HS-27A (cell line): ENCODE measurements around the gene CACNA1B.
"Not testable (repeated sequence)": the region's sequence is repeated elsewhere in the genome, so short reads cannot be mapped to it uniquely, and the experiment has no call there.

Experiments used
- DNase-seq: peaks from one replicate; pipeline ENCODE4 v3.0.0-alpha.2; 2012; ENCODE audit warnings: low read depth, missing footprints

The CACNA1B gene

DNA sequence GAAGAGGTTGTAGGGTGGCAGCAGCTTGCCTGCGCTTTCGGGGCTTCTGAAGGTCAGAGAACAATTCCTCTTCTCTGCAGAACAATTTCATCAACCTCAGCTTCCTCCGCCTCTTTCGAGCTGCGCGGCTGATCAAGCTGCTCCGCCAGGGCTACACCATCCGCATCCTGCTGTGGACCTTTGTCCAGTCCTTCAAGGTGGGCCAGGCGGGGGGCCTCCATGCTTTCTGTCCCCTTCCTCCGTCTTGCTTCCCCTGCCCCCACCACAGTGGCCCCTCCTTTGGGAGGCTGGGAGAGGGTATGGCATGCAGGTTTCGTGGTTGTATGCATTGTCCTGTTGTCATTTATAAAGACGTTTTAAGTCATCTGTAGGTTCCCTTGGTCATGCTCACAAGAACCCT lies 195.8 kb downstream of the CACNA1B start:
- DNase-seq = no peak

DNA sequence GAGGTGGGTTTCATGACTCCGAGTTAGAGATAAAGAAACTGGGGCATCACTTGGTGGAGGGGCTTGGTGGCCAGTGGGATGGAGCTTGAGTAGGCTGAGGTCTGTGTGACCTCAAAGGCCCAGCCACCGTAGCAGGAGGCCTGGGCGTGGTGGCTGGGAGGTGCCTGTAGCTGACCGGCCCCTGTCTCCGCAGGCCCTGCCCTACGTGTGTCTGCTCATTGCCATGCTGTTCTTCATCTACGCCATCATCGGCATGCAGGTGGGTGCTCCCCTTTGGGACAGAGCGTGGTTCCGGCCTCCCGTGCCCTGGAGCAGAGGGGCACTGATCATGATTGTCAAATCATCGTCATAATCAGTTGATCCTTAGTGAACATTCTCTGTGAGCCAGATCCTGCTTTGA lies 196.2 kb downstream of the CACNA1B start:
- no peak for DNase-seq

DNA sequence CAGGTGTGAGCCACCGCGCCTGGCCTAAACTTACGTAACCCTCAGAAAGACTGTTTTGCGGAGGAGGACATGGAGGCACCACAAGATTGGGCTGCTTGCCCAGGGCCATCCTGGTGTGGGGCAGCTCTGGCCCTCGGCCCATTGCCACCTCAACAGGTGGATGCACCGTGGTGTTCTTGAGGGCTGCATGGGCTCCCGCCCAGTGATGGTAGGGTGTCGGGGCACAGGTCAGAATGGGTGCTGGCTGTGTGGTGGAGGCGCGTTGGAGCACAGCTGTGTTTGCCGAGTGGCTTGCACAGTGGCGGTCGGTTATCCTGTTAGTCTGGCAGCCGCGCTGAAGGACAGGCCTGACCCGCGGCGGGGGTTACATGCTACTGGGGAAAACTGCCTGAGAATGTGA lies 196.9 kb downstream of the CACNA1B start:
- DNase-seq = no peak

DNA sequence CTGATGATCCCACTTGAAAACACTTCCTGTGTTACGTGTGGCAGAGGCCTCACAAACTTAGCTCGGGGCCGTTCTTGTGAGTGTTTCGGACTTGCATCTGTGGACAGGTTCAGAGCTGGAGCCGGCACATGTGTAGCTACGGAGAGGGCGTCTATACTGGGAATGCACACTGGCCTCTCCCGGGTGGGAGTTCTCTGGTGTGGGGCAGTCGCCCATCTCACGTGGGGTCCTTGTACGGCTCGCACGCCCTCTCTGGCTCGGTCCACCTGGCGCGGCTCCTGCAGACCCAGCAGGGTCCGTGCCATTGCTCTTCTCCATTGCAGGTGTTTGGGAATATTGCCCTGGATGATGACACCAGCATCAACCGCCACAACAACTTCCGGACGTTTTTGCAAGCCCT lies 197.9 kb downstream of the CACNA1B start:
- no peak for DNase-seq

DNA sequence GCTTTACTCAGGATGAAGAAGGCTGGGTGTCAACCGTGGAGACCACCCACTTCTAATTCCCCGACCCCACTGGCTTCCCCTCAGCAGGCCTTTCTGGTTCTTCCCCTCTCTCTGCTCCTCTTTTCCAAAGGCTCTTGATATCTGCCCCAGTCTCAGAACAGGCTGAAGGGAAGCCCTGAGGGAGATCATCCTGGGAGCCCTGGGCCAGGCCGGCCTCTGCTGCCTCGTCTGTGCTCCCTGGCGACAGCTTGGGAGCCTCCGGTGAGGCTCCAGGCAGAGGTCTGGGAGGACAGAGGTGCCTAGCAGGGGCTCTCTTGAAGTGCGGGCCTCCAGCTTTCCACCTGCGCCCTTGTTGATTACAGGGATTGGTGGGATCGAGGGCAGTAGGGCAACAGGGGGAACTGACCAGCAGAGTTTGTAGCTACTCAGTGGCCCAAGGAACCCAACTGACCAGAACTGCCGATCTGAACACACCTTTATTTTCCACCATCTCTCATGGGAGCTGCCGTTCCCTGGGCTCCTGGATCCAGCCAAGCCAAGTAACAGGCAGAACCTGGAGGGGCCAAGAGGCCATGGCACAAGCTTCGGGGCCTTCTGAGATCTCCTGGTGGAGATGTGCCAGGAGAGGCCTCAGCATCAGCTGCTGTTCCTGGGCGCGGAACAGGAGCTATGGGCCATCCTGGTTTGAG lies 198.5 kb downstream of the CACNA1B start:
- DNase-seq = no peak

DNA sequence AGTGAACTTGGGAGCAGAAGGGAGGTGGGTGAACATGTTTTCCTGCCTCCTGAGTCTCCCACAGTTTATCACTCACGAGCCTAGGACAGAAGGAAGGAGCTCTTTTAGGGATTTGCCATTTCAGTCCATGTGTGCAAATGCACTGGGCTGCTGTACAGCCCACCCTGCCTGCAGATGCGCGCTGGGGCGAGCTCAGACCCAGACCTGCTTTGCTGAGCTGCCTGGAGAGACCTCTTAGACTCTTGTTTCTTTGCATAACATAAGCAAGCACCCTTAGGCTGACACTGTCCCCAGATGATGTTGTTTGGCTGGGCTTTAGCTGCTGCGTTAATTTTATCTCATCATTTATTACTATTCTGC lies 199.0 kb downstream of the CACNA1B start:
- DNase-seq = no peak

DNA sequence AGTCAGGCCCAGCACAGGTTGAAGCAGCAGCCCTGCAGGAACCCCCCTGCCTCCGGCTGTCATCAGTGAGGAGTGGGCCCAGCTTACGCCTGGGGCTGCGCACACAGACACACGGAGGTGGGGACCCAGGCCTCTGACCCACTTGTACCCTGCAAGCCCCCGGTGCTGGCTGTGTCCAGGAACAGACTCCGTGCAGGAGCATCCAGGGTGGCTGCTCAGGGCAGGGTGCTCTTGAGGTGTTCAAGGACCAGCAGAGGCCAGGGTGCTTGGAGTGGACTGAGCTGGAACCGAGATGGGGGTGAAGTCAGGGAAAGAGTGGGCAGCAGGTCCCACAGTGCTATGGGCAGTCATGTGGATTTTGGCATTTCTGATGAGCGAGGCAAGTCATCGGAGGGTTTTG lies 199.5 kb downstream of the CACNA1B start:
- DNase-seq = no peak

DNA sequence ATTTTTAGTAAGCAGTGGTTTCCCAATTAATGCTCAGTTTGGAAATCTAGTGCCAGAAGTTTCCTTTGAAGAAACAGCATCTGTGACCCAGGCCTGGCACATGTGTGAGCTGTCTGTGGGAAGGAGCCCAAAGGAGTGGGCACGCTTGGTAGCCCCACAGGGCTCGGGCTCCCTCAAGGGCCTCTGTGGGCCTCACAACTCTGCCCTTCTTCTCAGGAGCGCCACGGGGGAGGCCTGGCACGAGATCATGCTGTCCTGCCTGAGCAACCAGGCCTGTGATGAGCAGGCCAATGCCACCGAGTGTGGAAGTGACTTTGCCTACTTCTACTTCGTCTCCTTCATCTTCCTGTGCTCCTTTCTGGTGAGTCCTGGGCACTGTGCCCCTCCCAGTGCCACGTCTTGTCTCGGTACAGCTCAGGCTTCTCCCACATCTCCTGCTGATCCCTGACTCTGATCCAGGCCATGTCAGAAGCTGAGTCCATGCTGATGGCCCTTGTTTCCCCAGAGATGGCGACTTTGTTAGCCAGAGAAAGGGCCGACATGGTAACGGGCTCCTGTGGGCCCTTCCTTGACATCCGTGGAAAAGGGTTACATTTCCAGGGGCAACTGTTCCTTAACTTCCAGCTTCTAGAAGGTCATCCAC lies 200.4 kb downstream of the CACNA1B start:
- DNase-seq = no peak

DNA sequence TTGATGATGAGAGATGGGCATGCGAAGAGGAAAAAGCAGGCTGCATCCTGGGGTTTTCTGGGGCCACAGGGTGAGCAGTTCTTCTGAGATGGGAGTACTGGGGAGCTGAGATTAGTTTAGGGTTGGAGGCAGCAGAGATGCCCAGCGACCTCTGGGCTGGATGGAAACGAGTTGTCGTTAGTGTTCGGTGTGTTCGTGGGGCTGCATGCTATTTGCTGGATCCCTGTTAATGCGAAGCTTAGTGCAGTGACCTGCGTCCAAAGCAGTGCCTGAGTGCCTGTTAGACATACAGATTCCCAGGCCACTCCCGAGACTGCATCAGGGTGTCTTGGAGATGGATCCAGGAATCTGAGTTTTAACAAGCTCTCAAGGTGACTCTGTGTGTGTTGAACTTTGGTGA lies 201.3 kb downstream of the CACNA1B start:
- no peak for DNase-seq

DNA sequence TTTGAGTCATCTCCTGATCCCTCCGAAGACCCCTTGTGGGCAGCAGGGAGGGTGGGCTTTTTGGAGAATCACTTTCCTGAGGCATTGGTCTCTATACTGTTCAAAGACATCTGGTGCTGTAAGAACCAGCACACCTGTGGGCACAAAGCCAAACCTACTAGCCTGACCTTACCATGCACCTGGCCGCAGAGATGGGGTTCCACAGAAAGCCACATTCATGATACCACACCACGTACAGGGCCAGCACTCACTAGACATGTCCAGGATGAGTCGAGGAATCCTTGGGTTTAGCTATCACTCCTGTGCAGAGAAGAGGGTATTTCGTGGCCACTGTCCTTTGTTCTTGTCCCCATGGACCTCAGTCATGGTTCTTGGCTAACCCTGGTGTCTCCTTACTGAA lies 203.4 kb downstream of the CACNA1B start:
- no peak for DNase-seq

DNA sequence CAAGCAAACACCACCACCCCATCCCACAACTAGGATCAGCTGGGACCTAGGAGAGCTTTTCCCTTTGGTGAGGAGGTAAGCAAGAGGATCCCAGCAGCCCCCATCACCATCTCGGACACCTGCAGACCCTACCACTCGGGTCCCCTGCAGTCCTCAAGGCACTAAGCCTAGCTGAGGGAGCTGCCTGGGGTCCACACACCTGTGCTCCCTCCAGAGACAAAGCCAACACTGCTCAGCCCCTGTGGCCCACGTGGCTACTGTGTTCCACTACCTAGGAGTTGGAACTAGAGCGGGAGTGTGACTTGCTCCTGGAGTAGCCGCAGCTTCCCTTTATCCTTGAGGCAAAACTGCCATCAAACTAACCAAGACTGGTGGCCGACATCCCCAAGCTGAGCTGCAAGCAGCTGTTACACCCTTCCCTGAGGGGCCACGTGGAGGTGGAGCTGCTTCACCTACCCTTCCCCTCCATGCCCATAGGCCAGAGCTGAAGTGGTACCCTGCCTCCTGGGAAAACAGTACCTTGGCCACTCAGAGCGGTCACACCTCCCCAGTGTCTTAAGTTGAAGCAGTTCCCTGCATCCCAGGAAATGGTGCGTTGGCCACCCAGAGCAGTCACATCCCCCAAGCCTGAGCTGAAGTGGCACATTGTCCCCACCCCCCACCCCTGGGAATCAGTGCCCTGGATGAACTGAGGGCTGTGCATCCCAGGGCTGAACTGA lies 205.5 kb downstream of the CACNA1B start:
- DNase-seq = no peak

DNA sequence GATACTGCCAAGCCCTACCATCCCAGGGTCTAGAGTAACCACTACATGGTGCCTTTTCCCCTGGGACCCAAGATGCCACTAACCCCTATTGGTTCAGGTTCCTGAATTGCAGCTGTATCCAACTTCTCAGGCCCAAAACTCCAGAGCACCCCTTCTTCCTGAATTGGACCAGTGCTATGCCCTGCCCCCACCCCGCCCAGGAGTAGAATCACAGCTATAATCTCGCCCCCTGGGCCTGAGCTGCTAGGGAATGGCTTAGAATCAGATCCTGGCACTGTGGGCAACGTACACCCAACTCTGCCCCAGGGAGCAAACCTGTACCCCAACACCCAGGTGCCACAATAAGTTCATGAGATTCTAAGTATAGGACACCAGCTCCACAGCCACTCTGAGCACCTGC lies 206.3 kb downstream of the CACNA1B start:
- DNase-seq = no peak

DNA sequence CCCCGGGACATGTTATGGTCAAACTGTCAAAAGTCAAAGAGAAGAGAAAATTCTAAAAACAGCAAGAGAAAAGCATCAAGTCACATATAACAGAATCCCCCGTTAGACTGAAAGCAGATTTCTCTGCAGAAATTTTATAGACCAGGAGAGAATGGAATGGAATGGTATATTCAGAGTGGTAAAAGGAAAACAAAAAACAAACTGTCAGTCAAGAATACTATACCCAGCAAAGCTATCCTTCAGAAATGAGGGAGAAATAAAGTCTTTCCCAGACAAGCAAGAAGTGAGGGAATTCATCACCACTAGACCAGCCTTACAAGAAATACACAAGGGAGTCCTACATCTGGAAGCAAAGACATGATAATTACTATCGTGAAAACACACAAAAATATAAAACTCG lies 208.0 kb downstream of the CACNA1B start:
- DNase-seq = no peak

DNA sequence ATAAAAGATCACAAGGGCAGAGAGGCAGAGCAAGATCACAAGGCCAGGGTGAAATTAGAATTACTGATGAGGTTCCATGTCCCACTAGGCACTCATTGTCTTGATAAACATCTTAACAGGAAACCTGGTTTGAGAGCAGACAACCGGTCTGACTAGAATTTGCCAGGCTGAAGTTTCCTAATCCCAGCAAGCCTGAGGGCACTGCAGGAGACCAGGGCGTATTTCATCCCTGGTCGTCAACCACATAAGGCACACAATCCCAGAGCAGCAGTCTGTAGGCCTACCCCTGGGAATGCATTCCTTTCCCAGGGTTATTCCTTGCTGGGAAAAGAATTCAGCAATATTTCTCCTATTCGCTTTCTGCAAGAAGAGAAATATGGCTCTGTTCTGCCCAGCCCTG lies 214.5 kb downstream of the CACNA1B start:
- not testable (repeated sequence) for DNase-seq

DNA sequence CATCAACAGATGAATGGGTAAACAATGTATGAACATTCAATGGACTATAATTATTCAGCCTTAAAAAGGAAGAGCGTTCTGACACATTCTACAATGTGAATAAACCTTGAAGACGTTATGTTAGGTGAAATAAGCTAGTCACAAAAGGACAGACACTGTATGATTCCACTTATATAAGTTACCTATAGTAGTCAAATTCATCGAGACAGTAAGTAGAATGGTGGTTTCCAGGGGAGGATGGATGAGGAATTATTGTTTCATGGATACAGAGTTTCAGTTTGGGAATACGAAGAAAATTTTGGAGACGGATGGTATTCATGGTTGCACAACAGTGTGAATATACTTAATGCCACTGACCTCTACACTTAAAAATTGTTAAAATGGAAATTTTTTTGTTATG lies 216.4 kb downstream of the CACNA1B start:
- DNase-seq = no peak

DNA sequence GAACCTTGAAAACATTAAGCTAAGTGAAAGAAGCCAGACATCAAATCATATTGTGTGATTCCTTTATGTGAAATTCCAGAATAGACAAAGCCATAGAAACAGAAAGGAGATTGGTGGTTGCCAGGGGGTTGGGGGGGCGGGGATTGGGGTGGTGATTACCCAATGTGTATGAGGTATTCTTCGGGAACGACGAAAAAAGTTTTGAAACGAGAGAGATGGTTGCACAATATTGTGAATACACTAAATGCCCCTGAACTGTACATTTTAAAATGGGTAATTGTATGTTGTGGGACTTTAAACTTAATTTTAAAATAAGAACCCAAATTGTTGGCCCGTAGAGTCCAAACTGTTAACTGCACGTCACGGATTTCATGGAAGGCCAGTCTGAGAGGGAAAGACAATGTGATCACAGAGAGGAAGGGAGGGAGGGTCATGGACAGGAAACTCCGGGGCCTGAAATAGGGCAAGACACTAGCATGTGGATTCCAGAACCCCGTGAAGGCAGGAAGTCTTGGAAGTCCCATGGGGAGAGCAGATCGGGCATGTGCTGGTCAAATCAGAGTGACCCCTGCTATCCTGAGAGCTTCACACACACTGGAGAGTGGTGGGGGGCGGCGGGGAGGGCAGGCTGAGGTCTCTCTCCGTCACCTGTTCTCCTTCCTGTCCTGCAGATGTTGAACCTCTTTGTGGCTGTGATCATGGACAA lies 218.4 kb downstream of the CACNA1B start:
- DNase-seq = no peak

DNA sequence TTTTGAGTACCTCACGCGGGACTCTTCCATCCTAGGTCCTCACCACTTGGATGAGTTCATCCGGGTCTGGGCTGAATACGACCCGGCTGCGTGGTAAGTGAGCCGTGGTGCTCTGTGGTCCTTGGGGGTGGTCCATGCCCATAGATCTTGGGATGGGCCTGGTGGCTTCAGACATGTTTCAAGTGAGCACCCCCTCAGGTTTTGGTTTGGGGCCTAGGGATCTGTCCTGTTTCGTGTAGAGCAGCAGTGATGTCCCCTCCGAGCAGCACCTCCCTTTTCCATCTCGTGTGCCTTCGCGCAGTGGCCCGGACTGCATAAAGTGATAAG lies 218.9 kb downstream of the CACNA1B start:
- DNase-seq = no peak

DNA sequence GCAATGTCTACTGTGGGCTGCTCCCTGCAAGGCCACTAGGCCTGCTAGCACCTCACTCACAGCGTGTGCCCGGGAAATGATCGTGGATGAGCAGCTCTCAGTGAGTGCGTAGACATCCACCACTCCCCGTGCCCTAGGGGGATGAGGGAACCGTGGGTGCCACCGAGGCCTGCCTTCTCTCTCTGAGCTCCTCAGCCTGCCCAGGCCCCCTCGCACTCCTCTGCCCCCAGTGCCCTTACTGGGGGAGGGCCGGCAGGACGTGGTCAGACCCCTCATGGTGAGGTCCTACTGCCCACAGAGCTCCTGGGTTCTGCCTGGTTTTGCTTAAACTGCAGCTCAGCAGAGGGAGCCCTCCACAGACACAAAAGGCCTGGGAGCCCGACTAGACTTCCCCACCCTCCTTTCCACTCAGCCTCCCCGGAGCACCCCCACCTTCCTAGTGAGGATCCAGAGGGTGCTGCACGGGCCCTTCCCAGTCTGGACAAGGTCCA lies 220.0 kb downstream of the CACNA1B start:
- DNase-seq = no peak

DNA sequence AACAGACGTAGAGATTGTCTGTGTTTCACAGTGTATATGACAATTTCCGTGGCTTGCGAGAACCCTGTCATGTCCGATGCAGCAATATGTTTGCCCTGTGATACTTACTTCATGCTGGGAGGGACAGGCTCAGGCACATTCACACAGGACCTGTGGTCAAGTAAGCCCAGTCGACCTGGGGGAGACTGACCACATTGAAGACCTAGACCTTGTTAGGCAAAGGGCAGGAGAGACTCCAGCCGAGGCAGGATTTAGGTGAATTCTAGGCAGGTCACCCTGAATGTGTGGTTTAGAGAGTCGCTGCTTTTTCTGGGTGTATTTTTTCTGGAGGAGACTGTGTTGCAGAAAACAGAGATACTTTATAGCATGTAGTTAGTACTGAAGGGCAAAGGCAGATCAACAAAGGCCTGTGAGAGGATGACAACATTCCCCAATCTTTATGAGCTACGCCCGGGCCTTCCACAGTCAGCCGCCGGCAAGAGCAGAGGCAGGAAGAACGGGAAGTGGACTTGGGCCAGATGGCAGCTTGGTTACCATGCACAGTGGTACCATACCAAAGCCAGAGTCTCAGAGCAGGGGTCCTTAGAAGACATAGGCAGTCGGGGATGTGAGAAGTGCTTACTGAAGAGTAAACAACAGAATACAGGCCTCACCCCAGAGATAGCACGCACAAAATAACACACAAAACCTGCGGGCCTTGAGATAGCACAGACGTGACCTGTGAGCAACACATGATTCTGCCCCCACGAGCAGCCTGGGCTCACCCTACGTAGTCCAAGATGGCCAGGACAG lies 220.7 kb downstream of the CACNA1B start:
- DNase-seq = no peak

DNA sequence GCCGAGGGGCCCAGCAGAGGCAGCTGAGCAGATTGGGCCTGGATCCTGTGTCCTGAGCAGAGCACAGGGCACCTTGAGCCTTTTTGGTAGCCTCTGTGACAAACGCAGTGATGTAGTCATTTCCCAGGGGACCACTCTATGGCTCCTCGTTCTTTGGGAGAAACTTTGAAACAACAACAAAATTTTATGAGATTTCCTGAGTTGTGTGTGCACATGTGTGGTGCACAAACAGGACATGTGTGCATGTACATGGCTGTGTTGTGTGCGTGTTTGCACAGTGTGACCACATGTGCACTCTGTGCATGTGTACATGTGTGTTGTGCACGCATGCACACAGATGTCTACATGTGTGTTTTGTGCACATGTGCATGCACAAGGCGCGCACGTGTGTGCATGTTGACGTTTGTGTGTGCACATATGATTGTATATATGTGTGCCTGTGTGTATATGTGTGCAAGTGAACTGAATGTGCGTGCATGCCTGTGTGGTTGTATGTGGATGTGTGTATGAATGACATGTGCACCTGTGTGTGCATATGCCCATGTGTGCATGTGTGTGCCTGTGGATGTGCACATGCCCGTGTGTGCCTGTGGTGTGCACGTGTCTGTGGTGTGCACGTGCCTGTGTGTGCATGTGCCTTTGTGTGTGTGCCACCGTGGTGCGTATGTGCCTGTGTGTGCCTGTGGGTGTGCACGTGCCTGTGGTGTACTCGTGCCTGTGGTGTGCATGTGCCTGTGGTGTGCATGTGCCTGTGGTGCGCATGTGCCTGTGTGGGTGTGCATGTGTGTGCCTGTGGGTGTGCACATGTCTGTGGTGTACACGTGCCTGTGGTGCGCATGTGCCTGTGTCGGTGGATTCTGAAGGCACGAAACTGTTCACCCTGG lies 221.6 kb downstream of the CACNA1B start:
- DNase-seq = no peak
